Measurements from ENCODE around the gene WNT9A. TPM values are rescaled to one million over a fixed set of nuclear protein-coding genes. Genes with fewer than 3 reads are reported as not detected.
"Not testable (repeated sequence)": the region's sequence is repeated elsewhere in the genome, so short reads cannot be mapped to it uniquely, and the experiment has no call there.

Gene WNT9A
- 2.7 TPM for total RNA-seq

DNA sequence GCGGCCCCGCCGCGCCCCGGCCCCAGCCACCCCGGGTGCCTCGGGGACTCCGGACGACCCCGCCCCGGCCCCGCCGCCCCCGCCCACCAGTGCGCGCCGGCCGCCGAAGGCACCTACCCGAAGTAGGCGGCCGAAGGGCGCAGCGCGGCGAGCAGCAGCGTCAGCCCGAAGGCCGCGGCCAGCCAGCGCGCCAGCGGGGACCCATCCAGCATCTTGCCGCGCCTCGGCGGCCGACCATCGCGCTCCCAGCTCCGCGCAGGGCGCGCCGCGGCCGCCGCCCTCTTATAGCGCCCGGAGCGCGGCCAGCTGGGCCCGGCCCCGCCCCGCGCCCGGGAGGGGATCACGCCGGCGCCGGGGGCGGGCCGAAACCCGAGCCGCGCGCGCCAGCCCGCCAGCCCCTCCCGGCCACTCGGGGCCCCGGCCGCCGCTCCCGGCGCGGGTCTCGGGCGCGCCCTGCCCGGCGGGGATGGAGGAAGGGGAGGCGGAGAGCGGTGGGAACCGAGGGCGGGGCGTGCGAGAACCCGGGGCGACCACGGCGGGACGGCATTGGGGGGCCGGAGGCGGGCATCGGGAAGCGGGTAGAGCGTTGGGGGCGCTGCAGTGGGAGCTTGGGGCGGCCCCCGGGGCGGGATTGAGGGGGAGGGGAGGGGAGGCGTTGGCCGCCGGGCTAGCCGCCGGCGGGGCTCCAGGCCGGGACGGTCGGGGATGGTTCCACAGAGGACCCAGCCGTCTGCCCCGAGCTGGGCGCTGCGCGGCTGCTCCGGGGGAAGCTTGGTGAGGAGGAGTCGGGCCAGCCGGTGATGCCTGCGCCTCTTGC, at the start of gene WNT9A:
WNT9A (minus strand) TSS at position 257 of the 817 bp plus-strand sequence; CDS start at position 212, 45 bp downstream.
- peak; percentile 46 for DNase-seq (ENCODE audit: low spot score)

DNA sequence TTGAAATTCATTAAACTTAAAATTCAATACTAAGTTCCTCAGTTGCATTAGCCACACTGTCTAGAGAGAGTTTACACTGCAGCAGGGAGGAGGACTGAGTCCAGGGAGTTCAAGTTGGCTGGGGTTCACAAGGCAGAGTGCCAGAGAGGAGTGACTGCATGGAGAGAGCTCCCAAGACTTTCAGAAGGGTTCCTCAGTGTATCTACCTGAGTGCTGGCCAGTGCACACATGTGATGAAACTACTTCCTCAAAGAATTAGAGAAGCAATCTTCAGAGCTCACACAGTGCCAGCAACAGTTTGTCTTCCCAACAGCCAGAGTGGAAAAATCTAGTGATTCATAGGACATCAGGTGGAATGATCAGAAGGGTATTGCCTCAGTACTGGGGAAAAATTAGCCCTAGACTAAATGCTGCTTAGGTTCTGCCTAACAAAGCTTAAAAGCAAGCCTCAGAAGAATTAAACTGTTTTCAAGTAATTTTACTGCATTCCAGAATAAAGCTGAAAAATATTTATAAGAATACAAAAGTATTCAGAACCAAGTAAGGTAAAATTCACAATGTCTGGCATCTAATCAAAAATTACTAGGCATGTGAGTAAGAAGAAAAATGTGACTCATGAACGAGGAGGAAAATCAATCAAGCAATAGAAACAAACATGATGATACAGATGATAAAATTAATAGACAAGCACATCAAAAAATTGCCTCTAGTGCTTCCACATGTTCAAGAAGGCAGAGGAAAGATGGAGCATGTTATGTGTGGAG, 48.6 kb upstream of the WNT9A start:
- DNase-seq (ENCODE audit: low spot score) = no peak

GRCh38 chr1:227994632-227995300, 47.0 kb upstream of the WNT9A start:
- DNase-seq (ENCODE audit: low spot score) = no peak

DNA sequence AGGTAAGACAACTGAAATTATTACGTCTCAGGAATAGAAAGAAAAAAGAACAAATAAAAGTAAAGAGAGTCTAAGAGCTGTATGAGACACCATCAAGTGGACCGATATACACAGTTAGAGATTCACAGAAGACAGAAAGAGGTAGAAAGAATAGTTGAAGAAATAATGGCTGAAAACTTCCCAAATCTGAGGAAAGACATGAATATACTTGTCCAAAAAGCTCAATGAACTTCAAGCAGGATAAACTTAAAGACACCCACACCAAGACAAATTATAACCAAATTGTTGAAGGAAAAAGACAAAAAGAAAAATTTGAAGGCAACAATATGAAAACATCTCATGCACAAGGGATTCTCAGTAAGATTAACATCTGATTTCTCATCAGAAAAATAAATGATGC, 39.4 kb upstream of the WNT9A start:
- DNase-seq (ENCODE audit: low spot score) = no peak

GRCh38 chr1:227975583-227976283, 28.0 kb upstream of the WNT9A start:
- DNase-seq (ENCODE audit: low spot score) = not testable (repeated sequence)

DNA sequence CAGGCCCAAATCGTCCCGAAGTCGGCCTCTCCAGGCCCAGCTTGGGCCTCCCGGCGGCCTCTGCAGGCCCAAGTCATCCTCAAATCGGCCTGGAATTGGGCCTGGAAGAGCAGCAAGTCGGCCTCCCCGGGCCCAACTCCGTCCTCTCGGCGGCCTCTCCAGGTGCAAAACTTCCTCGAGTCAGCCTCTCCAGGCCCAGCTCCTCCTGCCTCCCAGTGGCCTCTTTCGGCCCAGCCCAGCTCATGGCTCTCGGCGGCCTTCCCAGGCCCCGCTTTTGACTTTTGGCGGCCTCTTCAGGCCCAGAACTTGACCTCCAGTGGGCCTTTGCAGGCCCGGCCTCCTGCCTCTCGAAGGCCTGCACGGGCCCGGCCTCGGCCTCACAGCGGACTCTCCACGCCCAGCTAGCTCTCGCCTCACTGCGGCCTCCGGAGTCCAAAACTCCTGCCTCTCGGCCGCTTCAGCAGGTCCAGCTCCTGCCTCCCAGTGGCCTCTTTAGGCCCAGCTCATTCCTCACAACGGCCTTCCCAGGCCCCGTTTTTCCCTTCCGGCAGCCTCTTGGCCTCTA, 26.1 kb upstream of the WNT9A start:
- not testable (repeated sequence) for DNase-seq (ENCODE audit: low spot score)

GRCh38 chr1:227972843-227973374, 25.2 kb upstream of the WNT9A start:
- not testable (repeated sequence) for DNase-seq (ENCODE audit: low spot score)

DNA sequence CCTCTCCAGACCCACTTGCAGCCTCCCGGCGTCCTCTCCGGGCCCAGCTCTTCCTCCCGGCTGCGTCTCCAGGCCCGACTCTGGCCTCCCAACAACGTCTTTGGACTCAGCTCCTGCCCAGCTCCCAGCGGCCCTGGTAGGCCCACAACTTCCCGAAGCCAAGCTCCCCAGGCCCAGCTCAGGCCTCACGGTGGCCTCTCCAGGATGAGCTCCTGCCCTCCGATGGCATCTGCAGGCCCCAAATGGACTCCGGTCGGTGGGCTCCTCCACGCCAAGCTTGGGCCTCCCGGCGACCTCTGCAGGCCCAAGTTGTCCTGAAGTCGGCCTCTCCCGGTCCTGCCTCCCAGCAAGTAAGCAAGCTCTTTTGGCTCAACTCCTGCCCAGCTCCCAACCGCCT, 24.5 kb upstream of the WNT9A start:
- DNase-seq (ENCODE audit: low spot score) = not testable (repeated sequence)

GRCh38 chr1:227971643-227972282, 24.0 kb upstream of the WNT9A start:
- DNase-seq (ENCODE audit: low spot score) = not testable (repeated sequence)

- DNase-seq (ENCODE audit: low spot score) = not testable (repeated sequence)
Measured at GRCh38 chr1:227971216-227971615, 23.5 kb upstream of the WNT9A start.

DNA sequence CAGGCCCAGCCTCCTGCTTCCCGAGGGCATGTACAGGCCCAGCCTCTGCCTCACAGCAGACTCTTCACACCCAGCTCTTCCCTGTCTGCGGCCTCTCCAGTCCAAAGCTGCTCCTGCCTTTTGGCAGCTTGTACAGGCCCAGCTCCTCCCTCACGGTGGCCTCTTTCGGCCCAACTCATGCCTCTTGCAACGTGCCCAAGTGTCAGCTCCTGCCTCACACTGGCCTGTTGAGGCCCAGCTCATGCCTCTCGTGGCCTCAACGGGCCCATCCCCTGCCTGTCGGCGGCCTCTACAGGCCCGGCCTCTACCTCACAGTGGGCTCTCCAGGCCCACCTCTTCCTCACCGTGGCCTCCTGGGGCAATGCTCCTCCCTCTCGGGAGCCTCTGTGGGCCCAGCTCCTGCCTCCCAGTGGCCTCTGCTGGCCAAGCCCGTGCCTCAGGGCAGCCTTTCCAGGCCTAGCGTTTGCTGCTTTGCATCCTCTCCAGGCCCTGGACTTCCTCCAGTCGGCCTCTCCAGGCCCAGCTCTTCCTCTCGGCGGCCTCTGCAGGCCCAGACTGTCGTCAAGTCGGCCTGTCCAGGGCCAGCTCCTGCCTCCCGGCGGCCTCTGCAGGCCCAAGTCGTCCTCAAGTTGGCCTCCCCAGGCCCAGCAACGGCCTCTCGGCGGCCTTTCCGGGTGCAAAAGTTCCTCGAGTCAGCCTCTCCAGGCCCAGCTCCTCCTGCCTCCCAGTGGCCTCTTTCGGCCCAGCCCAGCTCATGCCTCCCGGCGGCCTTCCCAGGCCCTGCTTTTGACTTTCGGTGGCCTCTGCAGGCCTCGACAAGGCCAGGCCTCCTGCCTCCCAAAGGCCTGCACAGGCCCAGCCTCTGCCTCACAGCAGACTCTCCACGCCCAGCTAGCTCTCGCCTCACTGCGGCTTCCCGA, 22.6 kb upstream of the WNT9A start:
- not testable (repeated sequence) for DNase-seq (ENCODE audit: low spot score)

DNA sequence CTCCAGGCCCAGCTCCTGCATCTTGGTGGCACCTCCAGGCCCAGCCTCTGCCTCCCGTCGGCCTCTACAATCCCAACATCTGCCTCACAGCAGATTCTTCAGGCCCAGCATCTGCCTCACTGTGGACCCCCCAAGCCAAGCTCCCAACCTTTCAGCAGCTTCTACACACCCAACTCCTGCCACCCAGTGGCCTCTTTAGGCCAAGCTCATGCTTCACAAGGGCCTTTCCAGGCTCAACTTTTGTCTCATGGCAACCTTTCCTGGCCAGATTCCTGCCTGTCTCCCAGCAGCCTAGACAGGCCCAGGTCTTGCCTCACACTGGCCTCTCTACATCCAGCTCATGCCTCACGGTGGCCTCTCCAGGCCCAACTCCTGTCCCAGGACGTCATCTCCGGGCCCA, 20.1 kb upstream of the WNT9A start:
- DNase-seq (ENCODE audit: low spot score) = not testable (repeated sequence)

DNA sequence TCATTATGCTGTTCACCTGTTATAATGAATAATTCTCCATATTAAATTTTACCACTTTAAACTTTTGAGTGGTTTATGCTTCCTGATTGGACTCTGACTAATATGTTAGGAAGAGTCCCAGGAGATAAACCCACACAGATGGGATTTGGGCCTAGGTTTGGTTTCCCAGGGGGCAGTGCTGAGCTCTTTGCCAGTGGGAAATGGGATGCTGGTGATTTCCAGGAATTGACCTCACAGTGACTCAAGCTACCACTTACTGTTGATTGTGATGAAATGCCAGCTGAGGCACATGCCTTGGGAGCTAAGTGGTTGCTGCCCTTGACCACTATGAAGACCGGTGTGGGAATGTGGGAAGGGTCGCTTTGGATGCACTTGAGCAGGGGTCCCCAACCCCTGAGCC, 19.0 kb upstream of the WNT9A start:
- not testable (repeated sequence) for DNase-seq (ENCODE audit: low spot score)

- DNase-seq (ENCODE audit: low spot score) = no peak
Measured at GRCh38 chr1:227961651-227962466, 14.1 kb upstream of the WNT9A start.

DNA sequence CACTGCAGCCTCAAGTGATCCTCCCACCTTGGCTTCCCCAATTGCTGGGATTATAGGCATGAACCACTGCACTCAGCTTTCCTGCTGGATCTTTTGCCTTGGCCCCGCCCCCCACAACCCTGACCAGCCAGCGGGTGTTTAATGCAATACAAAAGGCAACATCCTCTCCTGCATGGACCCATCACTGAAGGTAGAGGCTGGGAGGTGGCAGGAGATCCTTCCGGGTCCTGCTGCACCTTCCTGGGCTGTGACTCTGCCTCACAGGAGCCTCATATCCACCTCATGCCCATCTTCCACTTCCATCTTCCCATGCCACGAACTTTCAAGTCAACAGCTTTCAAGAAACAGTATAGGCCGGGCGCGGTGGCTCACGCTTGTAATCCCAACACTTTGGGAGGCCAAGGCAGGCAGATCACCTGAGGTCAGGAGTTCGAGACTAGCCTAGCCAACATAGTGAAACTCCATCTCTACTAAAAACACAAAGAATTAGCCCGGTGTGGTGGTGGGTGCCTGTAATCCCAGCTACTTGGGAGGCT, 11.7 kb upstream of the WNT9A start:
- DNase-seq (ENCODE audit: low spot score) = no peak

GRCh38 chr1:227958617-227959324, 11.0 kb upstream of the WNT9A start:
- no peak for DNase-seq (ENCODE audit: low spot score)

DNA sequence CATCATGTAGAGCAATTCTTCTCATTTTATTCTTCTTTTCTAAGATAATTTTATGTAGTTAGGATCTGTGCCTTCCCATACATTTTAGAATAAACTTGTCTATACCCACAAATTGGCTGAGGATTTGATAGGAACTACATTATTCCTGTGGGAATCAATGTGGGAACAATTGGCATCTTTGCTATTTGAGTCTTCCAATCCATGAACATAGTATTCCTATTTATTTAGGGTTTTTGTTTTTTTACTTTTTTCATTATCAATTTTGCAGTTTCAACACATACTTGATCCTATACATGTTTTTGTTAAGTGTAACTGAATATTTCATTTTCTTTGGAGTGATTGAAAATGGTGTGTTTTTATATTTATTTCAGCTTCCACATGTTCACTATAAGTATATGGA, 8.1 kb upstream of the WNT9A start:
- no peak for DNase-seq (ENCODE audit: low spot score)

Measured in ureter (tissue), 1 donor.